Activated naive CD4-positive, alpha-beta T cell treated with anti-CD3 and anti-CD28 coated beads for 36 hours (primary cell): Measurements from ENCODE around the gene ZNF638. TPM values are rescaled to one million over a fixed set of nuclear protein-coding genes. Genes with fewer than 3 reads are reported as not detected.

Experiments
- CTCF ChIA-PET: fragments of 350-600 bp; sonication (Branson Sonifier 250); formaldehyde crosslinking; loops from one replicate; lab custom pipeline; 2021; ENCODE audit warnings: antibody characterized with exemption; lab: Charles Lee
- DNase-seq: peaks from one replicate; pipeline ENCODE4 v3.0.0-alpha.2; 2020
- H3K27ac Mint-ChIP-seq: one replicate; pipeline ENCODE4 v1.8.0; 2021; ENCODE audit warnings: mild to moderate bottlenecking, mixed read lengths
- H3K27me3 Mint-ChIP-seq: one replicate; pipeline ENCODE4 v1.8.0; 2021; ENCODE audit warnings: low read depth, mixed read lengths
- H3K36me3 Mint-ChIP-seq: one replicate; pipeline ENCODE4 v1.8.0; 2021; ENCODE audit warnings: low read depth, mixed read lengths
- H3K4me1 Mint-ChIP-seq: one replicate; pipeline ENCODE4 v1.8.0; 2021; ENCODE audit warnings: low read depth, mixed read lengths
- H3K4me3 Mint-ChIP-seq: one replicate; pipeline ENCODE4 v1.8.0; 2021; ENCODE audit warnings: mild to moderate bottlenecking, moderate library complexity, mixed read lengths
- H3K9me3 Mint-ChIP-seq: one replicate; pipeline ENCODE4 v1.8.0; 2021; ENCODE audit warnings: mixed read lengths
- intact Hi-C: fragments of 100-400 bp; cut with micrococcal nuclease; formaldehyde crosslinking; loops from one replicate; pipeline ENCODE4 v1.15.1; 2023
- total RNA-seq, 2 experiments: library from RNA; stranded (reverse); gene quantifications; one replicate each; pipeline ENCODE4 v1.2.3, GENCODE V29; 2021

Gene ZNF638
- total RNA-seq, 2 experiments from 2014 or later, result 79.8 to 84.0 TPM

DNA sequence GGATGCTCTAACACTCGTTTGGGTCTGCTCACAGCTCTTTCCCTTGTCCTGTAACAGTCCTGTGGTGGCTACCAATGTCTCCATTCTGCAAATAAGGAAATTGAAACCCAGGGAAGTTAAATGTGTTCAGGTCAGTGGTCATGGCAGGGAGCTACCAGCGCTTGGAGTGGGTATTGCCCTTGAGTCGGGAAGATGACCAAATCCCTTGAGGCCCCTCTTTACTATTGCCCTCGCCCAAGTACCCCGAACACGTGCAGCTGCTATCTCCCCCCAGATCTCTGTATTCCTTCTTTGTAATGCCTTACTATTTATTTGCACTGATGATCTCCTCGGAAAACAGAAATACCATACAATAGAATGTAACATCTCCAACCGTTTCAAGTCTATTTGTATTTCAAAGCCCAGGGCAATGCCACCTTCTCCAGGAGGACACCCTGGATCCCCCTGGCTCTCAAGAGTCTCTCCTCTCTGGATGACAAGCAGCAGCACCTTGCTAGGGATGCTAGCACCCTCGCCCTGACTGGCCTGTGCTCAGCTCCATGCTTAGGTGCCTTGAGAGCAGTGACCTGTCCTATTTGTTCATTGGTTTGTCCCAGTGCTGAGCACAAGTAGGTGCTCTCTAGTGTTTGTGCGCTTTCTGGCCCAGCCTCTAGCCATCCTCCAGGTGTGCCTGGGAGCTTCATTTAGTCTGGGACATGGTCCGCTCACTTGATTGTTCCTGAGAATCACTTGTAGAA lies 136.9 kb downstream of the ZNF638 start:
- Mint-ChIP-seq H3K27me3 (peaks cover 23% of the 10 kb centered on the region), H3K4me3 (no peak overlapping the region), H3K4me1 (peaks cover 5% of the 10 kb centered on the region), H3K27ac (no peak overlapping the region), H3K36me3 (no peaks in the 10 kb centered on the region), H3K9me3 (no peaks in the 10 kb centered on the region)
- intact Hi-C loops, result no loop called here
- DNase-seq, result no peak
- CTCF ChIA-PET, result interaction anchor here (0.5 to 2.0 kb wide), 3 partner anchors 7 to 137 kb away, joined by 4 to 9 read pairs (median 4); partner anchors contain the start of gene ZNF638

GRCh38 chr2:71469403-71470398 lies 138.1 kb downstream of the ZNF638 start:
- DNase-seq, result no peak
- H3K4me1 Mint-ChIP-seq, result peaks cover 5% of the 10 kb centered on the region
- no peak overlapping the region for H3K4me3 Mint-ChIP-seq
- peaks cover 25% of the 10 kb centered on the region for H3K27me3 Mint-ChIP-seq
- no peaks in the 10 kb centered on the region for H3K9me3 Mint-ChIP-seq
- CTCF ChIA-PET, result interaction anchor here (2.0 kb wide), 1 partner anchor 9 kb away, joined by 9 read pairs; no protein-coding TSS in a partner anchor
- H3K27ac Mint-ChIP-seq, result no peak overlapping the region
- intact Hi-C loops, result no loop called here
- no peaks in the 10 kb centered on the region for H3K36me3 Mint-ChIP-seq

DNA sequence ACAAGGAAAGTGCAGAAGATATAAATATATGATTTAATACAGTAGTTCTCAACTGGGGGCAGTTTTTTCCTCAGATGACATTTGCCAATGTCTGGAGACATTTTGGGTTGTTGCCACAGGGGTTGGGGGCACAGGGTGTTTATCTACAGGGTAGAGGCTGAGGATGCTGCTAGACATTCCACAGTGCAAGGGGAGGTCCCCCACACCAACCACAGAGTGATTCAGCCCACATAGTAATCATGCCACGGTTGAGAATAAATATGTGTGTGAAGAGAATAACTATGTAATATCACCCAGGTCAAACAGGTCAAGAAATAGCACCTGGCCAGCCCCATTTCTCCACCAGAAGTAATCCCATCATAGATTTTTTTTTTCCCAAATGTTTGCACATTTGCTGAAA lies 139.7 kb downstream of the ZNF638 start:
- no peaks in the 10 kb centered on the region for H3K9me3 Mint-ChIP-seq
- intact Hi-C loops, result no loop called here
- peaks cover 5% of the 10 kb centered on the region for H3K4me1 Mint-ChIP-seq
- peaks cover 25% of the 10 kb centered on the region for H3K27me3 Mint-ChIP-seq
- DNase-seq, result no peak
- H3K27ac Mint-ChIP-seq, result no peak overlapping the region
- H3K4me3 Mint-ChIP-seq, result no peak overlapping the region
- no peaks in the 10 kb centered on the region for H3K36me3 Mint-ChIP-seq
- CTCF ChIA-PET, result no interaction called here

GRCh38 chr2:71472019-71472418 lies 140.4 kb downstream of the ZNF638 start:
- intact Hi-C loops, result no loop called here
- H3K9me3 Mint-ChIP-seq, result no peaks in the 10 kb centered on the region
- H3K27ac Mint-ChIP-seq, result no peak overlapping the region
- DNase-seq, result no peak
- CTCF ChIA-PET, result no interaction called here
- H3K4me3 Mint-ChIP-seq, result no peak overlapping the region
- no peaks in the 10 kb centered on the region for H3K36me3 Mint-ChIP-seq
- H3K27me3 Mint-ChIP-seq, result peaks cover 21% of the 10 kb centered on the region
- peaks cover 2% of the 10 kb centered on the region for H3K4me1 Mint-ChIP-seq

DNA sequence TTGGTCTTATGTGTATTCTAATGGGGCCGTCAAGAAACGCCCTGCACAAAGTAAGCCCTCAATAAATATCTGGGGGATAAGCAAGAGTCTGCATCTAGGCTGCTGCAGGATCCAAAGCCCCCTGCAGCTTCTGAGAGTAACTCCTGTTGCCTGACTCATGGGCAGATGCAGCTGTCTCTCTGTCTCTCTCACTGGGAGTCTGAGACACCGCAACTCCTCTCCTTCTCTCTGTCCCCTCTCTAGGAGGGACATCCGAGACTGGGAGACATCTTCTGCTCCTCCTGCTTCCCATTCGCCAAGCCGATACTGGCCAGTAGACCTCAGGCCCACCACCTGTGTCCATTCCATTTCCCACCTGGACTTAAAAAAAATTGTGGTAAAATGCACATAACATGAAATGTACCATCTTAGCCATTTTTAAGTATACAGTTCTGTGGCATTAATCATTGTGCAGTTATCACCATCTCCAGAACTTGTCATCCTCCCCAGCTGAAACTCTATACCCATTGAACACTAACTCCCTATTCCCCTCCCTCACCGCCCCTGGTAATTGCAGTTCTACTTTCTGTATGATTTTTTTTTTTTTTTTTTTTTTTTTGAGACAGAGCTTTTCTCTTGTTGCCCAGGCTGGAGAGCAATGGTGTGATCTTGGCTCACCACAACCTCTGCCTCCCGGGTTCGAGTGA lies 141.9 kb downstream of the ZNF638 start:
- Mint-ChIP-seq H3K4me3 (no peak overlapping the region), H3K27ac (no peak overlapping the region)
- CTCF ChIA-PET, result no interaction called here

GRCh38 chr2:71474116-71474743 lies 142.6 kb downstream of the ZNF638 start:
- Mint-ChIP-seq H3K36me3 (no peaks in the 10 kb centered on the region), H3K27ac (no peak overlapping the region), H3K4me1 (no peaks in the 10 kb centered on the region), H3K27me3 (peaks cover 4% of the 10 kb centered on the region), H3K4me3 (no peak overlapping the region), H3K9me3 (no peaks in the 10 kb centered on the region)
- CTCF ChIA-PET, result no interaction called here
- DNase-seq, result no peak
- intact Hi-C loops, result no loop called here

More for the DNA sequence above, 141.9 kb downstream of the ZNF638 start:
- Mint-ChIP-seq H3K36me3 (no peaks in the 10 kb centered on the region), H3K27me3 (peaks cover 9% of the 10 kb centered on the region), H3K9me3 (no peaks in the 10 kb centered on the region), H3K4me1 (no peaks in the 10 kb centered on the region)
- DNase-seq, result no peak
- intact Hi-C loops, result no loop called here

- DNase-seq, result no peak
- CTCF ChIA-PET, result no interaction called here
- no peaks in the 10 kb centered on the region for H3K9me3 Mint-ChIP-seq
- no peaks in the 10 kb centered on the region for H3K36me3 Mint-ChIP-seq
- intact Hi-C loops, result no loop called here
- H3K4me1 Mint-ChIP-seq, result no peaks in the 10 kb centered on the region
- H3K27ac Mint-ChIP-seq, result no peak overlapping the region
- H3K4me3 Mint-ChIP-seq, result no peak overlapping the region
- H3K27me3 Mint-ChIP-seq, result peaks cover 4% of the 10 kb centered on the region
These were observed 143.3 kb downstream of the ZNF638 start for GRCh38 chr2:71474744-71475397.

GRCh38 chr2:71476495-71476894 lies 144.9 kb downstream of the ZNF638 start:
- Mint-ChIP-seq H3K4me1 (no peaks in the 10 kb centered on the region), H3K27ac (no peak overlapping the region), H3K9me3 (no peaks in the 10 kb centered on the region), H3K36me3 (no peaks in the 10 kb centered on the region), H3K4me3 (no peak overlapping the region), H3K27me3 (peaks cover 2% of the 10 kb centered on the region)
- intact Hi-C loops, result no loop called here
- no peak for DNase-seq
- CTCF ChIA-PET, result interaction anchor here (0.7 kb wide), 4 partner anchors 8 to 448 kb away, joined by 3 to 4 read pairs (median 3); no protein-coding TSS in a partner anchor

DNA sequence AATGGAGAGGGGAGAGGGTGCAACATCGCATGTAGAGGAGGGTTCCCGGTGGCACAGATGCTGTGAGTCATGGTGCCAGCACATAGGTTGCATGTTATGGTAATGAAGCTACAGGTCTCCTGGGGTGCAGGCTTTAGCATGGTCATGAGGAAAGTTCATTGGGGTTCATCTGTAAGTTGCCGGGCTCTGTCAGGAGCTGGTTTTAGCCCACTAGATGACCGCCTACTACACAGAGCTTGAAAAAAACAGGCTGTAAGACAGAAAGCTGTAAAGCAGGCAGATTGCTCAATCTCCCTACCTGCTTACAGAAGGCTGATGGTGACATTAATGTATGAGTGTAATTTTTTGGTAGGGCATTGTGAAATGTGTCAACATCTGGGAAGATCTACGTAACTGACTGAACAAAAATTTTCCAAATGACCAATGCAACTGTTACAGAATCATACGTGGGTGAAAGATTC lies 145.7 kb downstream of the ZNF638 start:
- CTCF ChIA-PET, result interaction anchor here (0.7 kb wide), 3 partner anchors 9 to 449 kb away, joined by 3 to 4 read pairs (median 3); no protein-coding TSS in a partner anchor
- intact Hi-C loops, result no loop called here
- H3K4me1 Mint-ChIP-seq, result no peaks in the 10 kb centered on the region
- H3K36me3 Mint-ChIP-seq, result no peaks in the 10 kb centered on the region
- DNase-seq, result no peak
- H3K9me3 Mint-ChIP-seq, result no peaks in the 10 kb centered on the region
- H3K4me3 Mint-ChIP-seq, result no peak overlapping the region
- no peak overlapping the region for H3K27ac Mint-ChIP-seq
- H3K27me3 Mint-ChIP-seq, result peaks cover 2% of the 10 kb centered on the region

- no peak overlapping the region for H3K4me3 Mint-ChIP-seq
- no peaks in the 10 kb centered on the region for H3K27me3 Mint-ChIP-seq
- CTCF ChIA-PET, result no interaction called here
- H3K9me3 Mint-ChIP-seq, result no peaks in the 10 kb centered on the region
- no peaks in the 10 kb centered on the region for H3K4me1 Mint-ChIP-seq
- H3K27ac Mint-ChIP-seq, result no peak overlapping the region
- no peak for DNase-seq
- intact Hi-C loops, result no loop called here
- H3K36me3 Mint-ChIP-seq, result no peaks in the 10 kb centered on the region
These were observed 147.2 kb downstream of the ZNF638 start for GRCh38 chr2:71478806-71479205.

DNA sequence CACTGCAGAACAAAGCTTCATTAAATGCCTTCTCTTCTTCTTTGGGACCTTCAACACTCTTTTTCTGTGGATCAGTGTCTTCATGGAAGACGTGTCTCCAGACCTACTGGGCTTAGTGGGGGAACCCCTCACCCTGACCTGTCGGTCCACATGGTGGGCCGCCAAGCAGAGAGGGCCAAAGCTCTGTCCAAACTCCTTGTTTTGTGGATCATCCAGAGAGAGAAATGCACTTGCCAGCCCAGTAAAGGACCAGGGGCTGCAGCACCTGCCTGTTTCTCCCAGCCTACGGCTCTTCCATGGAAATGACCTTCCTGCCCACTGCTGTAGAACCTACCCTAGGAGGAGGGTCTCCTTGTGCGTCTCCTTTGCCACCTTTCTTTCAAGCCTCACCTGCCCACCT lies 147.7 kb downstream of the ZNF638 start:
- no peaks in the 10 kb centered on the region for H3K9me3 Mint-ChIP-seq
- no peaks in the 10 kb centered on the region for H3K27me3 Mint-ChIP-seq
- intact Hi-C loops, result no loop called here
- CTCF ChIA-PET, result no interaction called here
- H3K27ac Mint-ChIP-seq, result no peak overlapping the region
- H3K4me1 Mint-ChIP-seq, result no peaks in the 10 kb centered on the region
- no peaks in the 10 kb centered on the region for H3K36me3 Mint-ChIP-seq
- no peak for DNase-seq
- no peak overlapping the region for H3K4me3 Mint-ChIP-seq
